ENCODE measurements around the gene SIVA1.

Gene SIVA1

GRCh38 chr14:104752735-104753527 lies at the start of gene SIVA1:
Gene SIVA1 (plus strand): TSS chr14:104753147. CDS start chr14:104753202, 55 bp downstream.
- peak; percentile 98 to 99 for DNase-seq (ENCODE audit: low read depth in 2 of 2)

GRCh38 chr14:104703269-104703668 lies 49.7 kb upstream of the SIVA1 start:
- no peak for DNase-seq (ENCODE audit: low read depth in 2 of 2)

- no peak for DNase-seq (ENCODE audit: low read depth in 2 of 2)
These were observed 48.7 kb upstream of the SIVA1 start for GRCh38 chr14:104704252-104704651.

- no peak for DNase-seq (ENCODE audit: low read depth in 2 of 2)
These were observed 47.5 kb upstream of the SIVA1 start for GRCh38 chr14:104705340-104706047.

- no peak for DNase-seq (ENCODE audit: low read depth in 2 of 2)
These were observed 46.0 kb upstream of the SIVA1 start for GRCh38 chr14:104706733-104707607.

- DNase-seq (ENCODE audit: low read depth in 2 of 2), result no peak
These were observed 45.0 kb upstream of the SIVA1 start for GRCh38 chr14:104707608-104708595.

- peak; percentile 34 to 45 for DNase-seq (ENCODE audit: low read depth in 2 of 2)
These were observed 44.2 kb upstream of the SIVA1 start for GRCh38 chr14:104708606-104709268.

GRCh38 chr14:104709387-104710039 lies 43.4 kb upstream of the SIVA1 start:
- DNase-seq (ENCODE audit: low read depth in 2 of 2), result no peak

- no peak for DNase-seq (ENCODE audit: low read depth in 2 of 2)
These were observed 42.7 kb upstream of the SIVA1 start for GRCh38 chr14:104710071-104710735.

GRCh38 chr14:104712881-104713734 lies 39.8 kb upstream of the SIVA1 start:
- DNase-seq (ENCODE audit: low read depth in 2 of 2), result no peak

- no peak for DNase-seq (ENCODE audit: low read depth in 2 of 2)
These were observed 38.9 kb upstream of the SIVA1 start for GRCh38 chr14:104714066-104714465.

- DNase-seq (ENCODE audit: low read depth in 2 of 2), result no peak
These were observed 38.3 kb upstream of the SIVA1 start for GRCh38 chr14:104714681-104715080.

- no peak for DNase-seq (ENCODE audit: low read depth in 2 of 2)
These were observed 37.5 kb upstream of the SIVA1 start for GRCh38 chr14:104715416-104715815.

- DNase-seq (ENCODE audit: low read depth in 2 of 2), result no peak
These were observed 37.1 kb upstream of the SIVA1 start for GRCh38 chr14:104715871-104716270.

- no peak for DNase-seq (ENCODE audit: low read depth in 2 of 2)
These were observed 35.8 kb upstream of the SIVA1 start for GRCh38 chr14:104717137-104717536.

GRCh38 chr14:104717646-104718045 lies 35.3 kb upstream of the SIVA1 start:
- no peak for DNase-seq (ENCODE audit: low read depth in 2 of 2)

GRCh38 chr14:104718147-104718546 lies 34.8 kb upstream of the SIVA1 start:
- DNase-seq (ENCODE audit: low read depth in 2 of 2), result no peak

GRCh38 chr14:104718871-104719270 lies 34.1 kb upstream of the SIVA1 start:
- no peak for DNase-seq (ENCODE audit: low read depth in 2 of 2)
